Calu3 (cell line): ENCODE measurements around the gene DENND2D. TPM values are rescaled to one million over a fixed set of nuclear protein-coding genes. Genes with fewer than 3 reads are reported as not detected.

Source experiments
- BruUV-seq: library from RNA; stranded (reverse); fragments of 400-500 nt; replicated peaks from 2 replicates; lab custom pipeline; 2021; lab: Mats Ljungman, UMichigan
- CTCF ChIA-PET: fragments of 300-600 bp; sonication (Branson Sonifier 250); formaldehyde crosslinking; loops from one replicate; lab custom pipeline; 2022; ENCODE audit warnings: antibody characterized with exemption; lab: Charles Lee
- DNase-seq: peaks from one replicate; pipeline ENCODE4 v3.0.0; 2022
- H3K27ac Mint-ChIP-seq: one replicate; pipeline ENCODE4 v1.8.0; 2022; ENCODE audit warnings: mixed read lengths; ENCODE audit not compliant: unreplicated experiment
- H3K27me3 Mint-ChIP-seq: one replicate; pipeline ENCODE4 v1.8.0; 2022; ENCODE audit warnings: mixed read lengths; ENCODE audit not compliant: unreplicated experiment
- H3K36me3 Mint-ChIP-seq: one replicate; pipeline ENCODE4 v1.8.0; 2022; ENCODE audit warnings: mild to moderate bottlenecking, moderate library complexity, mixed read lengths; ENCODE audit not compliant: insufficient read depth, unreplicated experiment
- H3K4me1 Mint-ChIP-seq: one replicate; pipeline ENCODE4 v1.8.0; 2022; ENCODE audit warnings: mild to moderate bottlenecking, low read depth, mixed read lengths; ENCODE audit not compliant: unreplicated experiment
- H3K4me3 Mint-ChIP-seq: one replicate; pipeline ENCODE4 v1.8.0; 2022; ENCODE audit warnings: mild to moderate bottlenecking, low read depth, moderate library complexity, mixed read lengths; ENCODE audit not compliant: unreplicated experiment
- H3K9me3 Mint-ChIP-seq: one replicate; pipeline ENCODE4 v1.8.0; 2022; ENCODE audit warnings: low read depth, mixed read lengths; ENCODE audit not compliant: unreplicated experiment
- CTCF ChIP-seq: fragments of 200-600 bp; IDR thresholded peaks from one replicate; pipeline ENCODE4 v1.8.0; 2022; ENCODE audit warnings: antibody characterized with exemption; ENCODE audit not compliant: unreplicated experiment
- intact Hi-C: fragments of 100-400 bp; cut with micrococcal nuclease; formaldehyde crosslinking; loops from one replicate; pipeline ENCODE4 v1.10.0; 2022; ENCODE audit not compliant: unreplicated experiment
- total RNA-seq: library from RNA; stranded (reverse); gene quantifications from 2 replicates; pipeline ENCODE4 v1.2.3, GENCODE V29; 2022

DENND2D gene
- total RNA-seq, 1 experiment from 2014 or later: 11.8 TPM

- H3K4me3 Mint-ChIP-seq: peak overlapping the region; percentile 98
- intact Hi-C loops: loop anchor here (2.0 kb wide), 1 partner anchor 61 kb away; no protein-coding TSS in a partner anchor
- no peaks in the 10 kb centered on the region for H3K27me3 Mint-ChIP-seq
- DNase-seq: no peak
- H3K9me3 Mint-ChIP-seq: no peaks in the 10 kb centered on the region
- TF ChIP-seq CTCF: no peak
- peaks cover 22% of the 10 kb centered on the region for H3K4me1 Mint-ChIP-seq
- H3K36me3 Mint-ChIP-seq: peaks cover 32% of the 10 kb centered on the region
- CTCF ChIA-PET: interaction anchor here (0.9 kb wide), 1 partner anchor 111 kb away, joined by 3 read pairs; no protein-coding TSS in a partner anchor
- H3K27ac Mint-ChIP-seq: peak overlapping the region; percentile 46
- TSS peak; percentile 36 for BruUV-seq
Measured at GRCh38 chr1:111141245-111142220, 58.9 kb downstream of the DENND2D start.

DNA sequence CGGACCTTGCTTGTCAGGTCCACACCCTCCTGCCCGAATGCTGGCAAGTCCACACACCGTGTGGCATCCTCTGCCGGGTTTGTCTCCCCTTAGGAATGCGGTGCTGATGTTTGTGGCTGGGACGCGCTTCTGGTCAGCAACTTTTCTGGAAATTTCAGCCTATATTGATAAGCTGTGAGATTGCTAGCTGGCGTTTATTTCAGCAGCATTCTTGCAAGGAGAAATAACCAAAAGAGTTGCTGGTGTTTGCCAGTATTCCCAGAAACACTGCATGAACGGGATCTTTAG lies 59.8 kb downstream of the DENND2D start:
- CTCF ChIA-PET: interaction anchor here (0.9 kb wide), 1 partner anchor 110 kb away, joined by 3 read pairs; no protein-coding TSS in a partner anchor
- H3K9me3 Mint-ChIP-seq: no peaks in the 10 kb centered on the region
- H3K36me3 Mint-ChIP-seq: peaks cover 34% of the 10 kb centered on the region
- no peaks in the 10 kb centered on the region for H3K27me3 Mint-ChIP-seq
- peak; percentile 23 for DNase-seq
- BruUV-seq: no TSS peak
- H3K4me3 Mint-ChIP-seq: peak overlapping the region; percentile 98
- peaks cover 22% of the 10 kb centered on the region for H3K4me1 Mint-ChIP-seq
- no peak for TF ChIP-seq CTCF
- intact Hi-C loops: loop anchor here (2.0 kb wide), 1 partner anchor 62 kb away; no protein-coding TSS in a partner anchor
- no peak overlapping the region for H3K27ac Mint-ChIP-seq

GRCh38 chr1:111139956-111140679 lies 60.3 kb downstream of the DENND2D start, which contains the start of the genes CEPT1 and DRAM2:
Gene CEPT1, plus strand, starts transcription at chr1:111140223. Its CDS starts 7,492 bp downstream, at chr1:111147715.
Gene DRAM2, minus strand, starts transcription at chr1:111140093. Its CDS starts 8,539 bp downstream, at chr1:111131554.
- peaks cover 22% of the 10 kb centered on the region for H3K4me1 Mint-ChIP-seq
- peak within 1 kb of the TSS; percentile 98 for H3K4me3 Mint-ChIP-seq
- peak; percentile 89 for DNase-seq
- peaks cover 35% of the 10 kb centered on the region for H3K36me3 Mint-ChIP-seq
- intact Hi-C loops: loop anchor here (2.0 kb wide), 1 partner anchor 63 kb away; no protein-coding TSS in a partner anchor
- CTCF ChIA-PET: interaction anchor here (0.9 kb wide), 1 partner anchor 109 kb away, joined by 3 read pairs; no protein-coding TSS in a partner anchor
- no peaks in the 10 kb centered on the region for H3K9me3 Mint-ChIP-seq
- BruUV-seq: no TSS peak
- no peaks in the 10 kb centered on the region for H3K27me3 Mint-ChIP-seq
- peak within 1 kb of the TSS; percentile 89 for H3K27ac Mint-ChIP-seq
- TF ChIP-seq CTCF: no peak

DNA sequence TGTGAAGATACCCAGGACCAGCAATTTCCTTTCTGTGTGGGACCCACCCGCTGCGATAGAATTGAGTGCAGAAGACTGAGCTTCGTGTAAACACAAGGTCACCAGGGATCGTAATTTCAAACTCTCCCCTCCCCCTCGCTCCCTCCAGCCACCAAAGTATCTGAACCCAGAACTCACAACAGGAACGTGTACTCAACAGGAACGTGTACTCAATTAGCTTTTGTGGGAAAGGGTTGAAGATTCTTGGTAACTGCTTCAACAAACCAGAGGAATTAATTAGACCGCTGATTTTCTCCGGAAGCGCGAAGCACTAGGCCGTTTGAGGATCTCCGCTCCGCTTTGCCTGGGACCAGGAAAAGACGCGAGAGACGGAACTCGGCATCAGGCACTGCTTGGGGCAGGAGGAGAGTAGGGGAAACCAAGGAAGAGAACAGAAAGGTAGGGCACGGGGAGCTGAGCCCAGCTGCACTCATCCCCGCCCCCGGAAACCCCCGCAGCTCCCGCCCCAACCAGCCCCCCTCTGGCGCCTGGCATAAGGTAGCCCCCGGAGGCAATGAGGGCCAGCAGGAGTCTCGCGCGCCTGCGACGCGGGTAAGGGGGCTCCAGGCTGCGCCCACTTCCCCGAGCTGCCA lies 61.0 kb downstream of the DENND2D start:
- no peaks in the 10 kb centered on the region for H3K27me3 Mint-ChIP-seq
- TF ChIP-seq CTCF: no peak
- peaks cover 35% of the 10 kb centered on the region for H3K36me3 Mint-ChIP-seq
- CTCF ChIA-PET: no interaction called here
- no peaks in the 10 kb centered on the region for H3K9me3 Mint-ChIP-seq
- peak overlapping the region; percentile 98 for H3K4me3 Mint-ChIP-seq
- DNase-seq: peak; percentile 39
- TSS peak; percentile 54 for BruUV-seq
- H3K4me1 Mint-ChIP-seq: peaks cover 22% of the 10 kb centered on the region
- peak overlapping the region; percentile 89 for H3K27ac Mint-ChIP-seq
- intact Hi-C loops: no loop called here
